IMR-90 (cell line): Measurements from ENCODE around the gene BTBD9. TPM values are rescaled to one million over a fixed set of nuclear protein-coding genes. Genes with fewer than 3 reads are reported as not detected.

Experiments
- ATAC-seq: fragments of 200-7000 bp; cut with Tn5 transposase; 2 replicates; pipeline ENCODE4 v1.9.1; 2020; ENCODE audit warnings: low read depth, mild to moderate bottlenecking, moderate library complexity
- BruUV-seq: library from RNA; stranded (reverse); fragments of 400-500 nt; replicated peaks from 2 replicates; lab custom pipeline; 2021; lab: Mats Ljungman, UMichigan
- CTCF ChIA-PET: fragments of 300-600 bp; formaldehyde crosslinking; extraction: SDS; loops from one replicate; lab custom pipeline; 2021; ENCODE audit warnings: antibody characterized with exemption; lab: Yijun Ruan, JAX
- POLR2A ChIA-PET: fragments of 300-600 bp; sonication (Branson Sonifier 250); formaldehyde crosslinking; loops from one replicate; lab custom pipeline; 2022; ENCODE audit warnings: antibody characterized with exemption; ENCODE audit not compliant: unreplicated experiment; lab: Charles Lee
- DNase-seq: peaks from one replicate; pipeline ENCODE4 v3.0.0; 2013
- H2AFZ ChIP-seq: replicated peaks from 2 replicates; pipeline ENCODE3; 2013; ENCODE audit warnings: low read length, mild to moderate bottlenecking; ENCODE audit not compliant: poor library complexity
- H2AK5ac ChIP-seq: 2 replicates; pipeline ENCODE4 v1.6.1; 2013; ENCODE audit warnings: low read depth, low read length, inconsistent platforms
- H2AK9ac ChIP-seq: replicated peaks from 2 replicates; pipeline ENCODE3; 2013; ENCODE audit warnings: mild to moderate bottlenecking, low read depth, low read length, moderate library complexity; ENCODE audit not compliant: poor library complexity
- H2BK120ac ChIP-seq: 2 replicates; pipeline ENCODE4 v1.6.1; 2013; ENCODE audit warnings: low read depth, low read length, inconsistent platforms
- H2BK15ac ChIP-seq: 3 replicates; pipeline ENCODE4 v1.6.1; 2013; ENCODE audit warnings: low read depth, low read length, inconsistent platforms
- H2BK20ac ChIP-seq: 2 replicates; pipeline ENCODE4 v1.6.1; 2013; ENCODE audit warnings: low read depth, mild to moderate bottlenecking, inconsistent platforms, low read length, moderate library complexity
- H2BK5ac ChIP-seq: 2 replicates; pipeline ENCODE4 v1.6.1; 2013; ENCODE audit warnings: mild to moderate bottlenecking, low read depth, low read length, inconsistent platforms; ENCODE audit not compliant: poor library complexity, severe bottlenecking
- H3K14ac ChIP-seq: replicated peaks from 2 replicates; pipeline ENCODE4 v1.6.1; 2013; ENCODE audit warnings: low read depth, low read length, inconsistent platforms
- H3K18ac ChIP-seq: 2 replicates; pipeline ENCODE4 v1.6.1; 2013; ENCODE audit warnings: low read depth, low read length, control low read depth
- H3K23ac ChIP-seq: 2 replicates; pipeline ENCODE4 v1.6.1; 2013; ENCODE audit warnings: low read depth, low read length, inconsistent platforms
- H3K27ac ChIP-seq: 2 replicates; pipeline ENCODE4 v1.5.1; 2013; ENCODE audit warnings: mild to moderate bottlenecking, control low read depth, low read length; ENCODE audit not compliant: insufficient read depth
- H3K27me3 ChIP-seq: 2 replicates; pipeline ENCODE4 v1.6.1; 2013; ENCODE audit warnings: low read length; ENCODE audit not compliant: control insufficient read depth, insufficient read depth
- H3K36me3 ChIP-seq: 2 replicates; pipeline ENCODE4 v1.6.1; 2013; ENCODE audit warnings: low read length, mixed read lengths; ENCODE audit not compliant: control insufficient read depth, insufficient read depth
- H3K4ac ChIP-seq: 2 replicates; pipeline ENCODE4 v1.6.1; 2013; ENCODE audit warnings: low read depth, low read length, inconsistent platforms
- H3K4me1 ChIP-seq: 2 replicates; pipeline ENCODE4 v1.6.1; 2013; ENCODE audit warnings: low read length, mixed read lengths; ENCODE audit not compliant: control insufficient read depth, insufficient read depth
- H3K4me2 ChIP-seq: 2 replicates; pipeline ENCODE4 v1.6.1; 2013; ENCODE audit warnings: low read depth, mild to moderate bottlenecking, control low read depth, low read length, moderate library complexity
- H3K4me3 ChIP-seq: 2 replicates; pipeline ENCODE4 v1.5.1; 2013; ENCODE audit warnings: low read depth, mild to moderate bottlenecking, control low read depth, low read length, moderate library complexity; ENCODE audit not compliant: insufficient read depth
- H3K56ac ChIP-seq: 2 replicates; pipeline ENCODE4 v1.6.1; 2013; ENCODE audit warnings: low read length, inconsistent platforms; ENCODE audit not compliant: insufficient read depth; ENCODE audit errors: extremely low read depth
- H3K79me1 ChIP-seq, 2 experiments: 2 replicates each; pipeline ENCODE4 v1.6.1; 2013; ENCODE audit warnings: low read length in 2 of 2, inconsistent platforms in 1 of 2, low read depth in 1 of 2
- H3K9ac ChIP-seq: 2 replicates; pipeline ENCODE4 v1.6.1; 2013; ENCODE audit warnings: low read depth, low read length, control low read depth
- H3K9me1 ChIP-seq: 2 replicates; pipeline ENCODE4 v1.6.1; 2013; ENCODE audit warnings: low read length, inconsistent platforms; ENCODE audit not compliant: insufficient read depth
- H3K9me3 ChIP-seq: 2 replicates; pipeline ENCODE4 v1.6.1; 2013; ENCODE audit warnings: low read length; ENCODE audit not compliant: control insufficient read depth, insufficient read depth
- H4K20me1 ChIP-seq: 2 replicates; pipeline ENCODE4 v1.6.1; 2013; ENCODE audit warnings: low read length, inconsistent platforms; ENCODE audit not compliant: insufficient read depth
- H4K5ac ChIP-seq: 2 replicates; pipeline ENCODE4 v1.6.1; 2013; ENCODE audit warnings: mild to moderate bottlenecking, low read depth, low read length, control low read depth
- H4K8ac ChIP-seq, 2 experiments: 2 replicates each; pipeline ENCODE4 v1.6.1; 2013; ENCODE audit warnings: low read depth in 2 of 2, low read length in 2 of 2, control low read depth in 1 of 2, inconsistent platforms in 1 of 2
- H4K91ac ChIP-seq: 2 replicates; pipeline ENCODE4 v1.6.1; 2013; ENCODE audit warnings: low read depth, low read length, inconsistent platforms; ENCODE audit not compliant: insufficient read depth
- CHD1 ChIP-seq: IDR thresholded peaks from 2 replicates; pipeline ENCODE4 v1.6.1; 2012; ENCODE audit warnings: low read depth, low read length, improper control_type of control experiment
- FOS ChIP-seq: fragments of 150-350 bp; IDR thresholded peaks from 2 replicates; pipeline ENCODE4 v1.6.1; 2016; ENCODE audit warnings: low read depth, low read length
- NFE2L2 ChIP-seq: fragments of 150-350 bp; IDR thresholded peaks from 2 replicates; pipeline ENCODE4 v1.6.1; 2016; ENCODE audit warnings: low read depth, mild to moderate bottlenecking, low read length
- POLR2A ChIP-seq: IDR thresholded peaks from 2 replicates; pipeline ENCODE4 v1.6.1; 2012; ENCODE audit warnings: mild to moderate bottlenecking, low read depth, low read length
- SMC3 ChIP-seq: fragments of 150-350 bp; IDR thresholded peaks from 2 replicates; pipeline ENCODE4 v1.6.1; 2016; ENCODE audit warnings: low read depth, mild to moderate bottlenecking, antibody characterized with exemption, low read length, moderate library complexity
- WGBS, 2 experiments: methylation state at CpG; one replicate each; pipeline versions ENCODE4 v1.1.5 to v1.1.7; 2013; ENCODE audit warnings: missing lambda C conversion rate in 2 of 2; ENCODE audit not compliant: insufficient read length in 1 of 2; ENCODE audit errors: extremely low coverage in 2 of 2; 5-methylcytosine and 5-hydroxymethylcytosine counted together
- dilution Hi-C: fragments of 300-500 bp; cut with HindIII; formaldehyde crosslinking; loops from one replicate; pipeline ENCODE4 v1.14.3; 2018; ENCODE audit warnings: low sequenced_read_pairs; ENCODE audit not compliant: unreplicated experiment
- in situ Hi-C: fragments of 300-500 bp; cut with MboI; formaldehyde crosslinking; loops from 3 replicates; pipeline ENCODE4 v1.14.3; 2019; ENCODE audit warnings: low sequenced_read_pairs, inconsistent platforms, mixed read lengths
- intact Hi-C: fragments of 100-400 bp; cut with micrococcal nuclease; formaldehyde crosslinking; loops from 2 replicates; pipeline ENCODE4 v1.10.0; 2022
- polyA plus RNA-seq, 3 experiments: library from polyadenylated mRNA; depleted of rRNA; stranded (reverse); fragments of >200 nt; gene quantifications; 2 replicates each; pipeline ENCODE4 v1.2.3, GENCODE V29; 2012; ENCODE audit warnings: low replicate concordance in 1 of 3
- total RNA-seq: library from RNA; depleted of rRNA; stranded (reverse); fragments of >200 nt; gene quantifications from 2 replicates; pipeline ENCODE4 v1.2.3, GENCODE V29; 2012

Gene BTBD9
- total and polyA plus RNA-seq, 2 of the 4 experiments (the other 2 are of a cell fraction): 4.1 to 22.0 TPM

- H4K5ac ChIP-seq: no peak overlapping the region; the same call in 1 of the 2 replicates
- no peak overlapping the region for H3K4me3 ChIP-seq
- no peak overlapping the region for H3K56ac ChIP-seq
- H3K4me2 ChIP-seq: no peak overlapping the region
- H3K23ac ChIP-seq: peak overlapping the region; percentile 79
- peak overlapping the region; percentile 26; the same call in 1 of the 2 replicates for H3K27ac ChIP-seq
- peak overlapping the region; percentile 74 for H2BK120ac ChIP-seq
- peak overlapping the region; percentile 73 for H3K14ac ChIP-seq
- peak overlapping the region; percentile 83 for H2BK20ac ChIP-seq
- peaks cover 24% of the 10 kb centered on the region for H3K4me1 ChIP-seq
- H3K36me3 ChIP-seq: no peaks in the 10 kb centered on the region
- no peak overlapping the region; the same call in 1 of the 2 replicates for H3K18ac ChIP-seq
- no peaks in the 10 kb centered on the region for H3K27me3 ChIP-seq
- DNase-seq: no peak
- no peak overlapping the region for H2AFZ ChIP-seq
- in situ Hi-C loops (no loop called here), intact Hi-C loops (loop anchor here (5.0 kb wide), 1 partner anchor 233 kb away; no protein-coding TSS in a partner anchor), dilution Hi-C loops (no loop called here)
- 100% methylated on average over 1 of the region's 1 CpG; no CpG with 5 or more reads in 1 of the 2 experiments for WGBS, 2 experiments
- no peak for TF ChIP-seq SMC3
- TF ChIP-seq CHD1: no peak
- no peak for TF ChIP-seq NFE2L2
- TF ChIP-seq POLR2A: no peak
- TF ChIP-seq FOS: no peak
- peak overlapping the region; percentile 42 for H2BK5ac ChIP-seq
- no peak for ATAC-seq
- peak overlapping the region; percentile 43; the same call in 1 of the 2 replicates for H4K91ac ChIP-seq
- peak overlapping the region; percentile 12; the same call in 1 of the 3 replicates for H2BK15ac ChIP-seq
- H3K4ac ChIP-seq: peak overlapping the region; percentile 52
- ChIA-PET CTCF (no interaction called here), POLR2A (no interaction called here)
- H3K9me1 ChIP-seq: peaks cover 16% of the 10 kb centered on the region
- H3K9ac ChIP-seq: no peak overlapping the region
- peak overlapping the region; percentile 42 for H2AK5ac ChIP-seq
- no TSS peak for BruUV-seq
- H3K9me3 ChIP-seq: no peaks in the 10 kb centered on the region
- peak overlapping the region in 1 of 2 experiments; percentile 46; a peak in 1 of 4 replicates for H4K8ac ChIP-seq
- no peaks in the 10 kb centered on the region for H4K20me1 ChIP-seq
- H2AK9ac ChIP-seq: no peak overlapping the region
- peaks cover 0 to 13% of the 10 kb centered on the region in 2 experiments; a peak in 2 of 4 replicates for H3K79me1 ChIP-seq
Observed at GRCh38 chr6:38270367-38270766, 369.4 kb downstream of the BTBD9 start.
